Transverse colon (tissue), 4 donors: ENCODE results near the gene SPTBN5. TPM values are rescaled to one million over a fixed set of nuclear protein-coding genes. Genes with fewer than 3 reads are reported as not detected.

Experiments used
- DNase-seq: peaks from one replicate; pipeline ENCODE4 v3.0.0-alpha.2; 2019
- H3K27ac ChIP-seq, 4 donors: fragments of 200-600 bp; sonication (generic); 2 replicates each; pipeline ENCODE4 v1.5.1; 2016 to 2018; ENCODE audit warnings: inconsistent platforms in 4 of 4
- H3K27me3 ChIP-seq: fragments of 200-600 bp; sonication (generic); 2 replicates; pipeline ENCODE4 v1.5.1; 2017; ENCODE audit warnings: inconsistent platforms
- H3K36me3 ChIP-seq, 4 donors: fragments of 200-600 bp; sonication (generic); 2 replicates each; pipeline ENCODE4 v1.5.1; 2017 to 2019; ENCODE audit warnings: inconsistent platforms in 4 of 4
- H3K4me1 ChIP-seq, 4 donors: fragments of 200-600 bp; sonication (generic); 2 replicates each; pipeline ENCODE4 v1.5.1; 2017 to 2020; ENCODE audit warnings: inconsistent platforms in 4 of 4
- H3K4me3 ChIP-seq, 4 donors: fragments of 200-600 bp; sonication (generic); 1 replicate in 1 of 4; 2 replicates in 3 of 4; pipeline versions ENCODE4 v1.5.1 to v1.6.1; 2017 to 2019; ENCODE audit warnings: inconsistent platforms in 4 of 4
- H3K9me3 ChIP-seq, 2 donors: fragments of 200-600 bp; sonication (generic); 2 replicates each; pipeline ENCODE4 v1.5.1; 2017 to 2019; ENCODE audit warnings: inconsistent platforms in 2 of 2
- CTCF ChIP-seq, 5 experiments: fragments of 200-600 bp in 3 of 5; fragments of 450-650 bp in 2 of 5; sonication (generic) in 3 of 5; IDR thresholded peaks; 1 replicate in 2 of 5; 2 replicates in 3 of 5; pipeline ENCODE4 v1.5.1; 2016 to 2017; ENCODE audit warnings: antibody characterized with exemption in 5 of 5, inconsistent platforms in 3 of 5, mild to moderate bottlenecking in 2 of 5, moderate library complexity in 1 of 5
- EP300 ChIP-seq: sonication (generic); formaldehyde crosslinking; IDR thresholded peaks from one replicate; pipeline ENCODE4 v1.6.1; 2017; ENCODE audit warnings: antibody characterized with exemption, low read depth
- POLR2A ChIP-seq: fragments of 450-650 bp; IDR thresholded peaks from one replicate; pipeline ENCODE4 v1.6.1; 2016; ENCODE audit warnings: antibody characterized with exemption, mild to moderate bottlenecking, moderate library complexity
- POLR2AphosphoS5 ChIP-seq, 3 donors: sonication (generic); formaldehyde crosslinking; IDR thresholded peaks; one replicate each; pipeline ENCODE4 v1.6.1; 2016; ENCODE audit warnings: antibody characterized with exemption in 3 of 3
- WGBS, 2 donors: methylation state at CpG; one replicate each; pipeline ENCODE4 v1.1.5; 2018; ENCODE audit warnings: low coverage in 1 of 2; 5-methylcytosine and 5-hydroxymethylcytosine counted together
- in situ Hi-C, 4 donors: fragments of 200-750 bp; cut with MboI; loops; one replicate each; pipeline versions ENCODE4 v1.15.0 to v1.15.1; 2017; ENCODE audit warnings: low sequenced_read_pairs in 3 of 4, low pct_ligation_motif_present in 1 of 4, low pct_unique_long_range_greater_than_20kb in 1 of 4
- intact Hi-C: fragments of 100-400 bp; cut with DNase I; formaldehyde crosslinking; loops from one replicate; pipeline ENCODE4 v1.15.1; 2023; ENCODE audit warnings: low total_unique reads
- total RNA-seq, 4 donors: library from RNA; depleted of rRNA; stranded (reverse); fragments of >200 nt; gene quantifications; one replicate each; pipeline ENCODE4 v1.1.0, GENCODE V29; 2016

The SPTBN5 gene
- total RNA-seq, 4 donors from 2014 or later = 0.16 to 8.0 (median 1.1) TPM

- H3K4me1 ChIP-seq = no peaks in the 10 kb centered on the region
- H3K27me3 ChIP-seq = peaks cover 25% of the 10 kb centered on the region
- H3K27ac ChIP-seq = no peak overlapping the region
- TF ChIP-seq POLR2A (no peak), EP300 (no peak), CTCF (IDR thresholded peaks at IDR 0.05) (no peak), POLR2AphosphoS5 (IDR thresholded peaks at IDR 0.05) (no peak)
- peaks cover 0 to 14% (median 7%) of the 10 kb centered on the region in 4 donors for H3K36me3 ChIP-seq
- intact Hi-C loops (no loop called here), in situ Hi-C loops (no loop called here)
- H3K9me3 ChIP-seq = no peaks in the 10 kb centered on the region
- H3K4me3 ChIP-seq = no peak overlapping the region
- no peak for DNase-seq
- 36 to 38% methylated on average over 3 to 11 of the region's 11 CpGs for WGBS, 2 donors
Measured at GRCh38 chr15:41851167-41851523, 42.7 kb downstream of the SPTBN5 start.

GRCh38 chr15:41850482-41851166, 43.2 kb downstream of the SPTBN5 start:
- Histone ChIP-seq H3K4me1 (no peaks in the 10 kb centered on the region), H3K27me3 (peaks cover 24% of the 10 kb centered on the region), H3K36me3 (peaks cover 0 to 19% (median 8%) of the 10 kb centered on the region in 4 donors), H3K4me3 (no peak overlapping the region), H3K27ac (no peak overlapping the region), H3K9me3 (no peaks in the 10 kb centered on the region)
- WGBS, 2 donors = 75 to 100% methylated on average over 1 to 16 of the region's 16 CpGs
- no peak for DNase-seq
- in situ Hi-C loops = no loop called here
- no peak for TF ChIP-seq POLR2A
- TF ChIP-seq CTCF (IDR thresholded peaks at IDR 0.05) = no peak
- TF ChIP-seq EP300 = no peak
- TF ChIP-seq POLR2AphosphoS5 (IDR thresholded peaks at IDR 0.05) = no peak
- intact Hi-C loops = no loop called here

DNA sequence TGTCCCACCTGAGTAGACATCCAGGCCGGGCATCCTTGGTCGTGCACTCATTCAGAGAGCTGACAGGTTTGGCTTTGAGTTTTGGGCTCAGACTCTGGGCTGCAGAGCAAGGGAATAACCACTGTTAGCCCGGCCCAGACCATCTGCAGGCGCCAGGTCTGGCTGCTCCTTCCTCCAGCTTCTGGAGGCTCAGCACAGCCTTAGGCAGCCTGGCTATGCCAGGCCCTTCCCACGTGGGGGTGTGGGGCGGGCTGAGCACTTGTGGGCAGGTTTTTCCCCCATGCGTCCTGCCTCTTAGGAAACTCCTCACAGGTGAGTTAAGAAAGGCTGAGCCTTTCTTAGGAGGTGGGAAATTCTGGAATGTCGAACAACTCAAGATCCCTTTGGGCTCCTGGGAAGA, 44.0 kb downstream of the SPTBN5 start:
- 54% methylated on average over 6 of the region's 8 CpGs; no CpG with 5 or more reads in 1 of the 2 donors for WGBS, 2 donors
- H3K27me3 ChIP-seq = peaks cover 21% of the 10 kb centered on the region
- TF ChIP-seq EP300 = no peak
- no peak for TF ChIP-seq POLR2AphosphoS5 (IDR thresholded peaks at IDR 0.05)
- TF ChIP-seq POLR2A = no peak
- no peak for TF ChIP-seq CTCF (IDR thresholded peaks at IDR 0.05)
- H3K4me3 ChIP-seq = no peak overlapping the region
- intact Hi-C loops = no loop called here
- no peaks in the 10 kb centered on the region for H3K9me3 ChIP-seq
- peaks cover 0 to 21% (median 8%) of the 10 kb centered on the region in 4 donors for H3K36me3 ChIP-seq
- DNase-seq = no peak
- in situ Hi-C loops = no loop called here
- H3K27ac ChIP-seq = no peak overlapping the region
- no peaks in the 10 kb centered on the region for H3K4me1 ChIP-seq

DNA sequence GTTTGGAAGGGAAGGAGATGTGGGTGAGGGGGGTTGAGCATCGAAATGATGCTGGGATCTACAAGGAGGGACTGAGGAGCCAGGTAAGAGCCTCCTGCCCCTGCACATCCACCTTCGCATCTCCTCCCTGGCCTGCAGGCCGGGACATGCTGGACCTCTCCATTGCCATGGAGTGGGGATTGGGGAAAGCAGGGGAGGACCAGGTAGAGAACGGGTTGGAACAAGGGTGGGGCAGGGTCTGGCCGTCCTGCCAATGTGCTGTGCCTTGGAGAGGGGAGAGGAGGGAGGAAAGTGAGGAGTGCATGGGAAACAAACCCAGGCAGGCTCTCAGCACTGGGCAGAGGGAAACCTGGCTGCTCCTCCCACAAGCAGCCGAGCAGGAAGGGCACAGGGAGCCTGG, 44.6 kb downstream of the SPTBN5 start:
- 76% methylated on average over 6 of the region's 6 CpGs; no CpG with 5 or more reads in 1 of the 2 donors for WGBS, 2 donors
- Histone ChIP-seq H3K27ac (no peak overlapping the region), H3K36me3 (peaks cover 0 to 21% (median 8%) of the 10 kb centered on the region in 4 donors)

More for the DNA sequence above, 44.6 kb downstream of the SPTBN5 start:
- Histone ChIP-seq H3K9me3 (no peaks in the 10 kb centered on the region), H3K4me1 (no peaks in the 10 kb centered on the region), H3K4me3 (no peak overlapping the region), H3K27me3 (peaks cover 21% of the 10 kb centered on the region)
- TF ChIP-seq POLR2A (no peak), CTCF (IDR thresholded peaks at IDR 0.05) (no peak), EP300 (no peak), POLR2AphosphoS5 (IDR thresholded peaks at IDR 0.05) (no peak)
- in situ Hi-C loops = no loop called here
- intact Hi-C loops = no loop called here
- DNase-seq = no peak
